Heart left ventricle (tissue), 13 donors: Measurements from ENCODE around the gene PLEKHA7.
A peak's percentile ranks its signal among the peaks of the same experiment; 100 is the strongest.

Experiments
- POLR2A ChIP-seq, 2 donors: fragments of 450-650 bp; IDR thresholded peaks; one replicate each; pipeline ENCODE4 v1.6.1; 2017; ENCODE audit warnings: antibody characterized with exemption in 2 of 2, mild to moderate bottlenecking in 2 of 2, moderate library complexity in 2 of 2
- TF ChIP-seq, protein P1 (sequence below), 12 donors: fragments of 200-600 bp; sonication (generic) in 4 of 12; IDR thresholded peaks; one replicate each; pipeline versions ENCODE4 v1.5.0 to v1.8.0; 2018 to 2022; ENCODE audit warnings: antibody characterized with exemption in 12 of 12, mild to moderate bottlenecking in 5 of 12
- donor health status: ischemic (EF 13 %, LVEDD 7.1; RV severe dilation, severe dysfunction).
- donor health status: DM: no; HTN: yes; CAD: no.
- donor health status: DM: no; HTN: no; CAD: no.
- donor health status: ischemic (EF 25% LVEDD 6.9; RV normal size, moderate dysfunction).
- donor health status: ischemic (EF 25% LVEDD 5.7; RV mildly dilated, moderate dysfunction).
- donor health status: ischemic (EF 35%, LVEDD 5.7; RV mildly dilated, moderate dysfunction).
- donor health status: nonischemic (EF 11% LVEDD 7.7; RV severe dilation, severe dysfunction).
- donor health status: DM: yes; HTN: yes; CAD: no.
- donor health status: PGD.
- donor health status: ischemic (EF 29% LVEDD 5.4; RV normal size, mild dysfunction).
- donor health status: nonischemic (EF 23%, LVEDD 6.1; RV moderate dilation, normal function).

DNA sequence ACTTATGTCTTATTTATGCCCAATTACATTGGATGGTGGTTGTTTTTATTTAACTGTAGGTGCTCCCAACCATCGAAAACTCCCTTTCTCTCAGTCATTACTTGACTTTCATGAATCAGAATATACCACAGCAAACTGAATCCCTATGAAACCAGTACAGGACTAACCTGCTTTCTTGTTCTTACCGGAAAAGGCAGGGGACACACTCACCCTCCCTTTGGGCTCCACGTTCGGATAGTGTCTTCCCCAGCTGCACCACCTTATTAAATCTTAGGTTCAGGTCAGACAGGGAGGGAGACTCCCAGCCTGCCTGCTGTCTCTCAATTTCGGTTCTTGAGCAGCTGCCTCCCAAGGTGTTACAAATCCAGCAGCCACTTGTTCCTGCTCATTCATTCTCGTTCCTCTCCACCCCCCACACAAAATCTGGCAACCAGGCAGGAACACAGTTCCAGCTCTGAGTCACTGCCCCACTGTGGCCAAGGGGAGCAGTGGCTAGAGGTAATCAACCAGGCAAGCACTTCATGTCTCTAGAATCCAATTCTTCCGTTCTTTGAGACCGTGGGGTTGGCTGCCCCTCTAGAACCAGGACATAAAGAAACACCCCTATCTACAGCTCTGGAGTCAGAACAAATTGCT lies 133.0 kb downstream of the PLEKHA7 start:
- TF ChIP-seq, protein P1, sequence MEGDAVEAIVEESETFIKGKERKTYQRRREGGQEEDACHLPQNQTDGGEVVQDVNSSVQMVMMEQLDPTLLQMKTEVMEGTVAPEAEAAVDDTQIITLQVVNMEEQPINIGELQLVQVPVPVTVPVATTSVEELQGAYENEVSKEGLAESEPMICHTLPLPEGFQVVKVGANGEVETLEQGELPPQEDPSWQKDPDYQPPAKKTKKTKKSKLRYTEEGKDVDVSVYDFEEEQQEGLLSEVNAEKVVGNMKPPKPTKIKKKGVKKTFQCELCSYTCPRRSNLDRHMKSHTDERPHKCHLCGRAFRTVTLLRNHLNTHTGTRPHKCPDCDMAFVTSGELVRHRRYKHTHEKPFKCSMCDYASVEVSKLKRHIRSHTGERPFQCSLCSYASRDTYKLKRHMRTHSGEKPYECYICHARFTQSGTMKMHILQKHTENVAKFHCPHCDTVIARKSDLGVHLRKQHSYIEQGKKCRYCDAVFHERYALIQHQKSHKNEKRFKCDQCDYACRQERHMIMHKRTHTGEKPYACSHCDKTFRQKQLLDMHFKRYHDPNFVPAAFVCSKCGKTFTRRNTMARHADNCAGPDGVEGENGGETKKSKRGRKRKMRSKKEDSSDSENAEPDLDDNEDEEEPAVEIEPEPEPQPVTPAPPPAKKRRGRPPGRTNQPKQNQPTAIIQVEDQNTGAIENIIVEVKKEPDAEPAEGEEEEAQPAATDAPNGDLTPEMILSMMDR (IDR thresholded peaks at IDR 0.05), result peak in 11 of 12 donors; percentile 22 to 68 (median 48)
- TF ChIP-seq POLR2A (IDR thresholded peaks at IDR 0.05), result no peak
